GM13976 (cell line): ENCODE data around the gene KRT33B.

Experiments used
- DNase-seq: peaks from one replicate; pipeline ENCODE4 v3.0.0; 2012; ENCODE audit warnings: low spot score
- CTCF ChIP-seq: IDR thresholded peaks from 2 replicates; pipeline ENCODE4 v1.5.1; 2012; ENCODE audit warnings: borderline replicate concordance, mild to moderate bottlenecking; ENCODE audit not compliant: insufficient read depth; ENCODE audit errors: extremely low read depth, missing control alignments, control extremely low read depth
- in situ Hi-C: fragments of 300-500 bp; cut with MboI; formaldehyde crosslinking; loops from one replicate; pipeline ENCODE4 v1.12.0; 2022; ENCODE audit warnings: low sequenced_read_pairs, mixed read lengths, inconsistent platforms; ENCODE audit not compliant: unreplicated experiment

The KRT33B gene

GRCh38 chr17:41394254-41394996 is 24.8 kb upstream of the KRT33B start:
- TF ChIP-seq CTCF = no peak
- in situ Hi-C loops = no loop called here
- DNase-seq = no peak

- in situ Hi-C loops = no loop called here
Measured at GRCh38 chr17:41393826-41394225, 24.2 kb upstream of the KRT33B start.

GRCh38 chr17:41393294-41393693 is 23.7 kb upstream of the KRT33B start:
- in situ Hi-C loops = no loop called here
- no peak for TF ChIP-seq CTCF
- no peak for DNase-seq

More at GRCh38 chr17:41393826-41394225, 24.2 kb upstream of the KRT33B start:
- no peak for TF ChIP-seq CTCF
- DNase-seq = no peak

GRCh38 chr17:41392278-41392677 is 22.7 kb upstream of the KRT33B start:
- TF ChIP-seq CTCF = no peak
- DNase-seq = no peak
- in situ Hi-C loops = no loop called here

- in situ Hi-C loops = no loop called here
- TF ChIP-seq CTCF = no peak
- DNase-seq = no peak
Measured at GRCh38 chr17:41391535-41391934, 21.9 kb upstream of the KRT33B start.

- DNase-seq = no peak
- in situ Hi-C loops = no loop called here
- TF ChIP-seq CTCF = no peak
Measured at GRCh38 chr17:41390411-41390938, 20.9 kb upstream of the KRT33B start.
